ENCODE results near the gene ALOX15B. TPM values are rescaled to one million over a fixed set of nuclear protein-coding genes. Genes with fewer than 3 reads are reported as not detected.
"Not testable (repeated sequence)": the region's sequence is repeated elsewhere in the genome, so short reads cannot be mapped to it uniquely, and the experiment has no call there.

The ALOX15B gene
- total RNA-seq, 6 experiments from 2014 or later, result 0.22 to 2.2 (median 0.72) TPM

GRCh38 chr17:8057691-8058114, 18.8 kb downstream of the ALOX15B start:
- peaks cover 0 to 3% (median 0%) of the 10 kb centered on the region in 4 donors for H3K9me3 ChIP-seq
- WGBS (ENCODE audit: insufficient coverage, low coverage, low lambda C conversion rate, missing lambda C conversion rate), result 4% methylated on average over 14 of the region's 14 CpGs
- H3K4me3 ChIP-seq, result no peak overlapping the region
- intact Hi-C loops (cut with DNase I), result no loop called here
- H3K4me1 ChIP-seq, result peaks cover 0 to 38% (median 6%) of the 10 kb centered on the region in 4 donors
- ATAC-seq, result peak; percentile 82 to 85 (median 83)
- no peak for DNase-seq
- no peak overlapping the region for H3K27ac ChIP-seq
- peaks cover 0 to 17% of the 10 kb centered on the region in 2 donors for H3K27me3 ChIP-seq
- H3K36me3 ChIP-seq, result no peaks in the 10 kb centered on the region
- TF ChIP-seq POLR2A (IDR thresholded peaks at IDR 0.05) (no peak), CTCF (IDR thresholded peaks at IDR 0.05) (peak; percentile 73 to 85 (median 75))

GRCh38 chr17:8059131-8059530, 20.3 kb downstream of the ALOX15B start:
- peaks cover 0 to 17% of the 10 kb centered on the region in 2 donors for H3K27me3 ChIP-seq
- H3K4me1 ChIP-seq, result peaks cover 0 to 38% (median 6%) of the 10 kb centered on the region in 4 donors
- ATAC-seq (peak; percentile 4 to 48 (median 28)), DNase-seq (no peak)
- intact Hi-C loops (cut with DNase I), result no loop called here
- no peaks in the 10 kb centered on the region for H3K36me3 ChIP-seq
- no peak overlapping the region for H3K4me3 ChIP-seq
- peaks cover 0 to 3% (median 0%) of the 10 kb centered on the region in 4 donors for H3K9me3 ChIP-seq
- WGBS (ENCODE audit: insufficient coverage, low coverage, low lambda C conversion rate, missing lambda C conversion rate), result 0% methylated on average over 5 of the region's 7 CpGs
- TF ChIP-seq CTCF (IDR thresholded peaks at IDR 0.05) (no peak), POLR2A (IDR thresholded peaks at IDR 0.05) (no peak)
- no peak overlapping the region for H3K27ac ChIP-seq

- H3K27me3 ChIP-seq, result peaks cover 0 to 17% of the 10 kb centered on the region in 2 donors
- H3K9me3 ChIP-seq, result peaks cover 0 to 3% (median 0%) of the 10 kb centered on the region in 4 donors
- H3K4me3 ChIP-seq, result no peak overlapping the region
- TF ChIP-seq POLR2A (IDR thresholded peaks at IDR 0.05) (no peak), CTCF (IDR thresholded peaks at IDR 0.05) (peak; percentile 70 to 80 (median 75))
- ATAC-seq (peak; percentile 55 to 70 (median 58)), DNase-seq (no peak)
- H3K36me3 ChIP-seq, result no peaks in the 10 kb centered on the region
- H3K4me1 ChIP-seq, result peaks cover 0 to 38% (median 6%) of the 10 kb centered on the region in 4 donors
- H3K27ac ChIP-seq, result no peak overlapping the region
- intact Hi-C loops (cut with DNase I), result loop anchor here in 1 of 2 donors (10.0 kb wide), 1 partner anchor 55 kb away; the partner anchor contains the start of gene ALOXE3
- 5% methylated on average over 10 of the region's 10 CpGs for WGBS (ENCODE audit: insufficient coverage, low coverage, low lambda C conversion rate, missing lambda C conversion rate)
Measured at GRCh38 chr17:8060274-8060673, 21.4 kb downstream of the ALOX15B start.

- not testable (repeated sequence) for H3K4me3 ChIP-seq, DNase-seq, H3K27ac ChIP-seq, H3K36me3 ChIP-seq, ATAC-seq, H3K9me3 ChIP-seq
- peaks cover 0 to 26% (median 6%) of the 10 kb centered on the region in 4 donors for H3K4me1 ChIP-seq
- intact Hi-C loops (cut with DNase I), result loop anchor here in 1 of 2 donors (10.0 kb wide), 1 partner anchor 53 kb away; the partner anchor contains the start of gene ALOXE3
- 62% methylated on average over 8 of the region's 8 CpGs for WGBS (ENCODE audit: insufficient coverage, low coverage, low lambda C conversion rate, missing lambda C conversion rate)
- H3K27me3 ChIP-seq, result peaks cover 0 to 17% of the 10 kb centered on the region in 2 donors
Measured at GRCh38 chr17:8061851-8062250, 23.0 kb downstream of the ALOX15B start.

GRCh38 chr17:8062435-8062806, 23.6 kb downstream of the ALOX15B start:
- peaks cover 0 to 17% of the 10 kb centered on the region in 2 donors for H3K27me3 ChIP-seq
- ATAC-seq, result no peak
- intact Hi-C loops (cut with DNase I), result loop anchor here in 1 of 2 donors (10.0 kb wide), 1 partner anchor 52 kb away; the partner anchor contains the start of gene ALOXE3

More at GRCh38 chr17:8062435-8062806, 23.6 kb downstream of the ALOX15B start:
- H3K27ac ChIP-seq, result no peak overlapping the region
- no peak for DNase-seq
- H3K36me3 ChIP-seq, result no peaks in the 10 kb centered on the region
- H3K4me1 ChIP-seq, result peaks cover 0 to 23% (median 4%) of the 10 kb centered on the region in 4 donors
- TF ChIP-seq POLR2A (IDR thresholded peaks at IDR 0.05) (no peak), CTCF (IDR thresholded peaks at IDR 0.05) (no peak)
- H3K9me3 ChIP-seq, result peaks cover 0 to 3% (median 0%) of the 10 kb centered on the region in 4 donors
- 20% methylated on average over 8 of the region's 8 CpGs for WGBS (ENCODE audit: insufficient coverage, low coverage, low lambda C conversion rate, missing lambda C conversion rate)
- no peak overlapping the region for H3K4me3 ChIP-seq
